Body of pancreas (tissue), 4 donors: ENCODE data around the gene CDC27. TPM values are rescaled to one million over a fixed set of nuclear protein-coding genes. Genes with fewer than 3 reads are reported as not detected.

Experiments used
- ATAC-seq: fragments of 150-250 bp; one replicate; pipeline ENCODE4 v1.9.1; 2016
- DNase-seq, 4 donors: peaks; one replicate each; pipeline ENCODE4 v3.0.0-alpha.2; 2019
- H3K27ac ChIP-seq, 4 donors: fragments of 200-600 bp; sonication (generic); 1 replicate in 3 of 4; 2 replicates in 1 of 4; pipeline versions ENCODE4 v1.5.1 to v1.6.1; 2016 to 2019; ENCODE audit warnings: mild to moderate bottlenecking in 1 of 4, mixed read lengths in 1 of 4, moderate library complexity in 1 of 4
- H3K27me3 ChIP-seq, 2 donors: fragments of 200-600 bp; sonication (generic); one replicate each; pipeline ENCODE4 v1.6.0; 2016; ENCODE audit warnings: mild to moderate bottlenecking in 1 of 2
- H3K36me3 ChIP-seq, 2 donors: fragments of 200-600 bp; sonication (generic); replicated peaks in 1 of 2; 2 replicates each; pipeline ENCODE4 v1.5.1; 2016; ENCODE audit warnings: low read depth in 2 of 2; ENCODE audit not compliant: insufficient read depth in 1 of 2
- H3K4me1 ChIP-seq: fragments of 200-600 bp; sonication (generic); one replicate; pipeline ENCODE4 v1.6.0; 2016
- H3K4me3 ChIP-seq, 2 donors: fragments of 200-600 bp; sonication (generic); 1 replicate in 1 of 2; 2 replicates in 1 of 2; pipeline ENCODE4 v1.5.1; 2016 to 2019
- H3K9me3 ChIP-seq, 3 donors: fragments of 200-600 bp; sonication (generic); 1 replicate in 2 of 3; 2 replicates in 1 of 3; pipeline ENCODE4 v1.5.1; 2016
- CTCF ChIP-seq, 7 experiments: fragments of 450-650 bp in 4 of 7; fragments of 200-600 bp in 3 of 7; sonication (generic) in 3 of 7; IDR thresholded peaks; one replicate each; pipeline ENCODE4 v1.5.1; 2016 to 2019; ENCODE audit warnings: antibody characterized with exemption in 7 of 7
- POLR2A ChIP-seq, 3 donors: fragments of 450-650 bp; IDR thresholded peaks; one replicate each; pipeline ENCODE4 v1.6.1; 2016; ENCODE audit warnings: antibody characterized with exemption in 3 of 3, mild to moderate bottlenecking in 2 of 3
- WGBS, 2 donors: methylation state at CpG; one replicate each; pipeline ENCODE4 v1.1.5; 2017; 5-methylcytosine and 5-hydroxymethylcytosine counted together
- intact Hi-C: fragments of 100-400 bp; cut with DNase I; formaldehyde crosslinking; loops from one replicate; pipeline ENCODE4 v1.15.1; 2023
- total RNA-seq, 2 donors: library from RNA; depleted of rRNA; stranded (reverse); fragments of >200 nt; gene quantifications; one replicate each; pipeline ENCODE4 v1.1.0, GENCODE V29; 2016

Gene CDC27
- total RNA-seq, 2 donors from 2014 or later = 11.5 to 27.2 TPM

DNA sequence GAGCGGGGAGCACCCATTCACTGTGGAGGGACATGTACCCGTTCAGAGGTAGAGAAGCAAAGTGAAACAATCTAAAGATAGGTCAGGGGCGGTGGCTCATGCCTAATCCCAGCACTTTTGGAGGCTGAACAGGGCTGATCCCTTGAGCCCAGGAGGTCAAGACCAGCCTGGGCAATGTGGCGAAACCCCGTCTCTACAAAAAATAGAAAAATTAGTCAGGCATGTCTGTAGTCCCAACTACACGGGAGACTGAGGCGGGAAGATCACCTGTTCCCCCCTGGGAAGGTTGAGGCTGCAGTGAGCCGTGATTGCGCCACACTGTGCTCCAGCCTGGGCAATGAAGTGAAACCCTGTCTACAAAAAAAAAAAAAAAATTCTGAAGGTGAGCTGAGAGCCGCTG, 41.8 kb upstream of the CDC27 start:
- 63 to 67% methylated on average over 10 of the region's 10 CpGs for WGBS, 2 donors
- Histone ChIP-seq H3K27me3 (no peaks in the 10 kb centered on the region), H3K9me3 (no peaks in the 10 kb centered on the region), H3K27ac (no peak overlapping the region), H3K4me1 (peaks cover 10% of the 10 kb centered on the region), H3K4me3 (no peak overlapping the region), H3K36me3 (no peaks in the 10 kb centered on the region)
- intact Hi-C loops = no loop called here
- TF ChIP-seq CTCF (IDR thresholded peaks at IDR 0.05) (no peak), POLR2A (IDR thresholded peaks at IDR 0.05) (no peak)
- ATAC-seq (no peak), DNase-seq (no peak)

DNA sequence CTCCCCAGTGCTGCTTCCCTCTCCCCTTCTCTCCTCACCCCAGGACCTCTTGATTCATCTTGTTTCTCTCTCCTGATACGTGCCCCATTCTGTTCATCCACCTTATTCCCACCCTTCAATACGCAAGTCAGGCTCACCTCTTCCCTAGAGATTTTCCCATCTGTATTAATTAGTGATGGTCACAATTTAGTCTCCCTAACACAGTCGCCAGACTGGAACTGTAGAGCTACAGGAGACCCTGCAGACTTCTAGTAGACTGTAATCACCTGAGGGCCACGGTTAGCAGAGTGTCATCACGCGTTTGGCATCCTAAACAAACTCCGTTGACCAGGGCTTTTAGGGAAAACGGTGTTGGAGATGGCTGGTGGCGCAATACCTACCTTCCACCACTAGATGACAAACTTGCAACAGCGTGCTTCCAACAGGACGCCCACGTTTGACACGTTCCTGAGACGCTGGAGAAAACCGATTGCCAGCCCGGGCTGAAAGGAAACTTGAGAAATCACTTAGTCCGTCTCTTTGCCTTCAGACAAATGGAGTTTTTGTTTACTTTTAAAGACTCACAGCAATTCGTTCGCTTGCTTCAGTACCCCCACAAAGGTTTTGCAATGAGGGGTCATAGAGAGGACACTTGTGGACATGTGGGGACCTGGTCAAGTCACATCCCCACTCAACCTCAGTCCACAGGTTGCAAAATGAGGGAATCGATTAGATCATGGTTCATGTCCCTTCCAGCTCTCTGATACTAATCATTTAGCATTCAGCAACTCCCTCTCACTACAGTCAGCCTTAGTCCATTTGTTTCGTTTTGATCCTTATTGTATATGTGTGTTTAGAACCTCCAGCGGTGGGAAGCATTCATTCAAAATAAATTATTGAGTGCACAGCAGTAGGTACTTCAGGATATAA, 40.7 kb upstream of the CDC27 start:
- 6 to 7% methylated on average over 22 of the region's 22 CpGs for whole genome bisulfite sequencing, 2 donors
- TF ChIP-seq POLR2A (IDR thresholded peaks at IDR 0.05) = no peak
- TF ChIP-seq CTCF (IDR thresholded peaks at IDR 0.05) = peak; percentile 92 to 98 (median 96)
- intact Hi-C loops = loop anchor here (10.0 kb wide), 1 partner anchor 385 kb away; no protein-coding TSS in a partner anchor
- ATAC-seq (peak; percentile 93), DNase-seq (peak; percentile 82 to 91 (median 86))
- peaks cover 21% of the 10 kb centered on the region for H3K4me1 ChIP-seq
- no peak overlapping the region for H3K27ac ChIP-seq
- H3K9me3 ChIP-seq = no peaks in the 10 kb centered on the region
- no peak overlapping the region for H3K4me3 ChIP-seq
- no peaks in the 10 kb centered on the region for H3K27me3 ChIP-seq
- H3K36me3 ChIP-seq = no peaks in the 10 kb centered on the region

DNA sequence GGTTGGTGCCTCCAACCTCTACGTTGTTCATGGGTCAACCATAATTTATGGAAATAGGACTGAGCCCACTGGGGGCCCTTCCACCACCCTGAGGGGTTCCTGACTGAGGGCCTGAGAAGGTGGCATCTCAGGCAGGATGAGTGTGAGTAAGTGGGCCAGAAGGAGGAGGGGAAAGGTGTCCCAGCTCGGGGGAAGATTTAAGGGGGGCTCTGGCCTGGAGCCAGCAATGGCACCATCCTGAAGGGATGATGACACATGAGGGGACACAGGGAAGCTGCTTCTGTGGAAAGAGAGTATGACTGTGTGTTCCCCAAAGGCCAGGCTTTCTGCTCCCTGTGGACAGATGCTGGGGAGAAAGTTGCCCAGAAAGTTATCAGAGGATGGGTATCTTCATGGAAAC, 38.8 kb upstream of the CDC27 start:
- no peak overlapping the region for H3K27ac ChIP-seq
- DNase-seq (no peak), ATAC-seq (no peak)
- H3K9me3 ChIP-seq = no peaks in the 10 kb centered on the region
- peaks cover 30% of the 10 kb centered on the region for H3K4me1 ChIP-seq
- intact Hi-C loops = loop anchor here (10.0 kb wide), 1 partner anchor 387 kb away; no protein-coding TSS in a partner anchor
- WGBS, 2 donors = 57 to 75% methylated on average over 2 of the region's 2 CpGs
- H3K36me3 ChIP-seq = no peaks in the 10 kb centered on the region
- TF ChIP-seq POLR2A (IDR thresholded peaks at IDR 0.05) (no peak), CTCF (IDR thresholded peaks at IDR 0.05) (no peak)
- no peak overlapping the region for H3K4me3 ChIP-seq
- no peaks in the 10 kb centered on the region for H3K27me3 ChIP-seq

GRCh38 chr17:47225911-47226688, 37.0 kb upstream of the CDC27 start:
- Histone ChIP-seq H3K36me3 (no peaks in the 10 kb centered on the region), H3K27ac (peak overlapping the region in 2 of 4 donors; percentile 22 to 52), H3K27me3 (no peaks in the 10 kb centered on the region), H3K9me3 (no peaks in the 10 kb centered on the region), H3K4me3 (no peak overlapping the region), H3K4me1 (peaks cover 30% of the 10 kb centered on the region)
- intact Hi-C loops = loop anchor here (10.0 kb wide), 1 partner anchor 389 kb away; no protein-coding TSS in a partner anchor
- ATAC-seq = no peak
- 79 to 87% methylated on average over 2 of the region's 2 CpGs for WGBS, 2 donors
- no peak for TF ChIP-seq CTCF (IDR thresholded peaks at IDR 0.05)
- TF ChIP-seq POLR2A (IDR thresholded peaks at IDR 0.05) = no peak
- DNase-seq = no peak
